ENCODE measurements around the gene DDX54.

GRCh38 chr12:113207613-113208040 lies 22.3 kb upstream of the DDX54 start:
- TF ChIP-seq POLR2A (IDR thresholded peaks at IDR 0.05; ENCODE audit: low read depth, low read length) (no peak), PAX5 (IDR thresholded peaks at IDR 0.05; ENCODE audit: insufficient read depth, low read length, severe bottlenecking) (no peak)
